ENCODE data around the gene NFIA. TPM values are rescaled to one million over a fixed set of nuclear protein-coding genes. Genes with fewer than 3 reads are reported as not detected.
A peak's percentile ranks its signal among the peaks of the same experiment; 100 is the strongest.

NFIA gene
- total and polyA plus RNA-seq, 2 of the 13 experiments (the other 11 are each of a cell fraction or from before 2014, with no cell fraction given): 14.7 to 28.5 TPM

DNA sequence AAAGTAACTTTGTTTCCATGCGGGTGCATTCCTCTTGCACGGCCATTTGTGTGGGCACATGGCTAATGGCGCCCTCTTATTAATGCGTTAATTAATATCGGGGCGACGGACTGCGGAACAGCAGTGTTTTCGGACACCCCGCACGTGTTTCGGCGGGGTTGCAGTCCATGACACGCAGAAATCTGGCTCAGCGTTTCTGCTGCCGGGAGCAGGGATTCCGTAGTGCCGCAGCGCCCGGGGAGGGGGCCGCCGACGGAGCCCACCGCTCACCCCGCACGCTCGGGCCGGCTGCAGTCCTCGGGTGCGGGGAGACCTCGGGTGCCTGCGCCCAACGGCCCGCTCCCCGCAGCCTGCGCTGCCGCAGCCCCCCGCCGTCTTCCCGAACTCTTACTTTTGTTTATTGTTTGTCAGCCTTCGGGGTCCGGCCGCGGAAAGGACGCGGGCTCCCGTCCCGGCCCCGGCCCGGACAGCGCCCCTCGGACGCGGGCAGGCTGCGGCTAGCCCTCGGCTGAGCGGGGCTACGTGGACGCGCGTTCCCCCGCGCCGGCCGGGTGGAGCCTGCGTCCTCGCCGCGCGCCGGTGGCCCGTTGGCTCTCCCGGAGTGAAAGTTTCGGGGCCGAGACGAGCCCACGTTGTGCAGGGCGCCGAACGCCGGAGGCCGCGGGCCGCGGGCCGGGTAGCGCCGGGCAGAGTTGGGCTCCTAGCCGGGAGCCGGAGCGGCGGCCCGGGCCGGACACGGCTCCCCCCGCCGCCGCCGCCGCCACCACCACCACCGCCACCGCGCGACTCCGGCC is 849 bp downstream of the NFIA start (continued):
- TF ChIP-seq AFF4 (CRISPR knock-in tag; IDR thresholded peaks at IDR 0.05): no peak
- no peak for TF ChIP-seq NCOA1 (CRISPR knock-in tag; IDR thresholded peaks at IDR 0.05)
- peak; percentile 27; the same call in 1 of the 2 replicates for TF ChIP-seq KMT2A (CRISPR knock-in tag; IDR thresholded peaks at IDR 0.05)
- TF ChIP-seq HNF1A (IDR thresholded peaks at IDR 0.05; ENCODE audit: low read depth): no peak
- TF ChIP-seq HNF1A (CRISPR knock-in tag; IDR thresholded peaks at IDR 0.05; ENCODE audit: borderline replicate concordance): no peak
- TF ChIP-seq MAZ (IDR thresholded peaks at IDR 0.05; ENCODE audit: borderline replicate concordance, low read depth, low read length): no peak
- TF ChIP-seq MAZ (CRISPR knock-in tag; IDR thresholded peaks at IDR 0.05; ENCODE audit: low read depth): peak; percentile 17; the same call in 1 of the 2 replicates
- TF ChIP-seq HNRNPL (IDR thresholded peaks at IDR 0.05; ENCODE audit: low read depth, low read length): no peak
- no peak for TF ChIP-seq ZNF264 (CRISPR knock-in tag; IDR thresholded peaks at IDR 0.05)
- no peak for TF ChIP-seq NR2F6 (IDR thresholded peaks at IDR 0.05)
- no peak for TF ChIP-seq NR2F6 (CRISPR knock-in tag; IDR thresholded peaks at IDR 0.05)
- no peak for TF ChIP-seq REPIN1 (CRISPR knock-in tag; IDR thresholded peaks at IDR 0.05; ENCODE audit: borderline replicate concordance, low read depth)
- no peak for TF ChIP-seq CHCHD3 (CRISPR knock-in tag; IDR thresholded peaks at IDR 0.05)
- TF ChIP-seq, protein P1, sequence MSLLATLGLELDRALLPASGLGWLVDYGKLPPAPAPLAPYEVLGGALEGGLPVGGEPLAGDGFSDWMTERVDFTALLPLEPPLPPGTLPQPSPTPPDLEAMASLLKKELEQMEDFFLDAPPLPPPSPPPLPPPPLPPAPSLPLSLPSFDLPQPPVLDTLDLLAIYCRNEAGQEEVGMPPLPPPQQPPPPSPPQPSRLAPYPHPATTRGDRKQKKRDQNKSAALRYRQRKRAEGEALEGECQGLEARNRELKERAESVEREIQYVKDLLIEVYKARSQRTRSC (CRISPR knock-in tag; IDR thresholded peaks at IDR 0.05; ENCODE audit: low read depth): no peak
- TF ChIP-seq NFIB (CRISPR knock-in tag; IDR thresholded peaks at IDR 0.05; ENCODE audit: borderline replicate concordance): no peak
- TF ChIP-seq ZNF792 (CRISPR knock-in tag; IDR thresholded peaks at IDR 0.05): no peak
- no peak for TF ChIP-seq NFIC (IDR thresholded peaks at IDR 0.05; ENCODE audit: low read length)
- no peak for TF ChIP-seq HIVEP1 (CRISPR knock-in tag; IDR thresholded peaks at IDR 0.05)
- TF ChIP-seq DNMT1 (CRISPR knock-in tag; IDR thresholded peaks at IDR 0.05): no peak
- peak; percentile 37; the same call in 1 of the 2 replicates for TF ChIP-seq ZFX (CRISPR knock-in tag; IDR thresholded peaks at IDR 0.05; ENCODE audit: low read depth)
- TF ChIP-seq, protein P2, sequence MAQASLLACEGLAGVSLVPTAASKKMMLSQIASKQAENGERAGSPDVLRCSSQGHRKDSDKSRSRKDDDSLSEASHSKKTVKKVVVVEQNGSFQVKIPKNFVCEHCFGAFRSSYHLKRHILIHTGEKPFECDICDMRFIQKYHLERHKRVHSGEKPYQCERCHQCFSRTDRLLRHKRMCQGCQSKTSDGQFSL (CRISPR knock-in tag; IDR thresholded peaks at IDR 0.05): peak; percentile 81
- TF ChIP-seq ZNF468 (CRISPR knock-in tag; IDR thresholded peaks at IDR 0.05): no peak
- TF ChIP-seq ZSCAN25 (CRISPR knock-in tag; IDR thresholded peaks at IDR 0.05): no peak
